ENCODE data around the gene NECTIN4.

The NECTIN4 gene

GRCh38 chr1:161047436-161048420, 41.6 kb downstream of the NECTIN4 start:
- TF ChIP-seq, protein P1, sequence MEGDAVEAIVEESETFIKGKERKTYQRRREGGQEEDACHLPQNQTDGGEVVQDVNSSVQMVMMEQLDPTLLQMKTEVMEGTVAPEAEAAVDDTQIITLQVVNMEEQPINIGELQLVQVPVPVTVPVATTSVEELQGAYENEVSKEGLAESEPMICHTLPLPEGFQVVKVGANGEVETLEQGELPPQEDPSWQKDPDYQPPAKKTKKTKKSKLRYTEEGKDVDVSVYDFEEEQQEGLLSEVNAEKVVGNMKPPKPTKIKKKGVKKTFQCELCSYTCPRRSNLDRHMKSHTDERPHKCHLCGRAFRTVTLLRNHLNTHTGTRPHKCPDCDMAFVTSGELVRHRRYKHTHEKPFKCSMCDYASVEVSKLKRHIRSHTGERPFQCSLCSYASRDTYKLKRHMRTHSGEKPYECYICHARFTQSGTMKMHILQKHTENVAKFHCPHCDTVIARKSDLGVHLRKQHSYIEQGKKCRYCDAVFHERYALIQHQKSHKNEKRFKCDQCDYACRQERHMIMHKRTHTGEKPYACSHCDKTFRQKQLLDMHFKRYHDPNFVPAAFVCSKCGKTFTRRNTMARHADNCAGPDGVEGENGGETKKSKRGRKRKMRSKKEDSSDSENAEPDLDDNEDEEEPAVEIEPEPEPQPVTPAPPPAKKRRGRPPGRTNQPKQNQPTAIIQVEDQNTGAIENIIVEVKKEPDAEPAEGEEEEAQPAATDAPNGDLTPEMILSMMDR (IDR thresholded peaks at IDR 0.05; ENCODE audit: low read depth, low read length): no peak
- DNase-seq (ENCODE audit: low read depth in 2 of 2): no peak
- H3K4me3 ChIP-seq (replicated peaks in 1 of 2; ENCODE audit: low read depth in 2 of 2, low read length in 2 of 2): no peak overlapping the region

GRCh38 chr1:161046605-161047228, 42.6 kb downstream of the NECTIN4 start:
- H3K4me3 ChIP-seq (replicated peaks in 1 of 2; ENCODE audit: low read depth in 2 of 2, low read length in 2 of 2): peak overlapping the region; percentile 67 to 83
- DNase-seq (ENCODE audit: low read depth in 2 of 2): no peak
- TF ChIP-seq, protein P1 (IDR thresholded peaks at IDR 0.05; ENCODE audit: low read depth, low read length): no peak

- peak; percentile 97 for DNase-seq (ENCODE audit: low read depth in 2 of 2)
- peak within 1 kb of the TSS; percentile 67 to 83 for H3K4me3 ChIP-seq (replicated peaks in 1 of 2; ENCODE audit: low read depth in 2 of 2, low read length in 2 of 2)
- TF ChIP-seq, protein P1 (IDR thresholded peaks at IDR 0.05; ENCODE audit: low read depth, low read length): no peak
Observed at GRCh38 chr1:161045736-161046604, 43.4 kb downstream of the NECTIN4 start, which contains the start of gene USF1. Gene USF1, minus strand, starts transcription at chr1:161045977. Its CDS starts 2,702 bp downstream, at chr1:161043275.

- peak; percentile 64 to 74 for DNase-seq (ENCODE audit: low read depth in 2 of 2)
- TF ChIP-seq, protein P1 (IDR thresholded peaks at IDR 0.05; ENCODE audit: low read depth, low read length): no peak
- H3K4me3 ChIP-seq (replicated peaks in 1 of 2; ENCODE audit: low read depth in 2 of 2, low read length in 2 of 2): peak overlapping the region; percentile 67 to 83
Observed at GRCh38 chr1:161044908-161045735, 44.2 kb downstream of the NECTIN4 start.

DNA sequence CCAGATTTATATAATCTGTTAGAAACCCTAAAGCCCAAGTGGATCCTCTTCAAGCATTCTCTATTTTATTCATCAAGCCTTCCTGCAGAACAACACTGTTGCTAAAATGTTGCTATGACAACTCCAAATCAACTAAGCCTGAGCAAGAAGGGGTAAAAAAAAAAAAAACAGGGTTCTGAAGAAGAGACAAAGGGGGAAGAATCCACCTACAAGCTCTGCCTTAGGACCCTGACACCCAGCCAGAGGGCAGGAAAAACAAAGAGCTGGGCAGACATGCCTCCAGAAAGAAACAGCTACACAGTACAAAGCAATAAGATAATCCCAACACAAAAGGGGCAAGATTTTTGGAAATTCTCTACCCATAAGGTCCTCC, 44.8 kb downstream of the NECTIN4 start:
- peak; percentile 34 to 51 for DNase-seq (ENCODE audit: low read depth in 2 of 2)
- TF ChIP-seq, protein P1 (IDR thresholded peaks at IDR 0.05; ENCODE audit: low read depth, low read length): no peak

More for the DNA sequence above, 44.8 kb downstream of the NECTIN4 start:
- H3K4me3 ChIP-seq (replicated peaks in 1 of 2; ENCODE audit: low read depth in 2 of 2, low read length in 2 of 2): peak overlapping the region; percentile 67 to 83

All from cardiac fibroblast (primary cell).